HG02610 (cell line): ENCODE data around the gene CACNA1G.

ENCODE experiments used
- ATAC-seq: cut with Tn5 transposase; IDR thresholded peaks from one replicate; pipeline ENCODE4 v1.9.1; 2021; ENCODE audit warnings: mild to moderate bottlenecking, moderate library complexity; ENCODE audit not compliant: unreplicated experiment

Gene CACNA1G

DNA sequence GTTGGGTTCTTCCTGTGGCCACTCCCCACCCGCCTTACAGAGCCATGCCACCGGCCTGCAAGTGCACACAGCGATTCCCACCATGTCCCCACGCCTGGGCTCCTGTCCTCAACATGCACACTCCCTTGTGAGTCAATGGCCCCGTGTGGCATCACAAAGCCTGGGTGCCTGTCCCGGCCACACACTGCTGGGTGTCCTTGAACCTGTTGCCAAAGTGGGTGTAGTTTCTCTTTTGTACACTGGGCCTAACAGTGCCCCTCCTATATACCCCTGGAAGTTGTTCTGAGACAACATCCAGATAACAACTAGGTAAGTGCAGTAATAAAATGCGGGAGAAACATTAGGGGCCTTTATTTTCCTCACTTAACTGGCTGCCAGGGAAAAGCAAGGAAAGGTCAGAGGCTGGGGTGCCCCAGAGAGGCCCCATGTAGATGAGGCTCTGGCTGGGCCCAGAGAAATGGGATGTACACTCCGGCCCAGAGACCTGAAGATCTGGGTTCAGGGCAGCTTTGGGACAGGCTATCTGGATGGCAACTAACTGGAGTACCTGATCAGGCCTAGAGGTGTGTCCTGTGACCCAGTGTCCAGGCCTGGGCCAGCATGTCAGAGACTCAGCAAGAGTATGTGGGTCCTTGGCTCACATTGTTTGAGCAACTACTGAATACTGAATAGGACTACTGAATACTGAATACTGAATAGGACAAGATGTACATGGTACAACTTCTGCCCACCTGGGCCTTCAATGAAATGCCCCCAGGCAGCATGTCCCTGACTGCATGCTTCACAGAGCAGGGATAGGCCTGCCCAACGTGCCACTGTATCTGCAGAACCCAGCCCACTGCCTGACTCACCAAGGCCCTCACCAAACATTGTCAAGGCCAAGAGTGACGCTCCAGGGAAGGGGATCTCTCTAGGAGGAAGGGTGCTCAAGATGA is 82.5 kb downstream of the CACNA1G start:
- ATAC-seq = no peak

DNA sequence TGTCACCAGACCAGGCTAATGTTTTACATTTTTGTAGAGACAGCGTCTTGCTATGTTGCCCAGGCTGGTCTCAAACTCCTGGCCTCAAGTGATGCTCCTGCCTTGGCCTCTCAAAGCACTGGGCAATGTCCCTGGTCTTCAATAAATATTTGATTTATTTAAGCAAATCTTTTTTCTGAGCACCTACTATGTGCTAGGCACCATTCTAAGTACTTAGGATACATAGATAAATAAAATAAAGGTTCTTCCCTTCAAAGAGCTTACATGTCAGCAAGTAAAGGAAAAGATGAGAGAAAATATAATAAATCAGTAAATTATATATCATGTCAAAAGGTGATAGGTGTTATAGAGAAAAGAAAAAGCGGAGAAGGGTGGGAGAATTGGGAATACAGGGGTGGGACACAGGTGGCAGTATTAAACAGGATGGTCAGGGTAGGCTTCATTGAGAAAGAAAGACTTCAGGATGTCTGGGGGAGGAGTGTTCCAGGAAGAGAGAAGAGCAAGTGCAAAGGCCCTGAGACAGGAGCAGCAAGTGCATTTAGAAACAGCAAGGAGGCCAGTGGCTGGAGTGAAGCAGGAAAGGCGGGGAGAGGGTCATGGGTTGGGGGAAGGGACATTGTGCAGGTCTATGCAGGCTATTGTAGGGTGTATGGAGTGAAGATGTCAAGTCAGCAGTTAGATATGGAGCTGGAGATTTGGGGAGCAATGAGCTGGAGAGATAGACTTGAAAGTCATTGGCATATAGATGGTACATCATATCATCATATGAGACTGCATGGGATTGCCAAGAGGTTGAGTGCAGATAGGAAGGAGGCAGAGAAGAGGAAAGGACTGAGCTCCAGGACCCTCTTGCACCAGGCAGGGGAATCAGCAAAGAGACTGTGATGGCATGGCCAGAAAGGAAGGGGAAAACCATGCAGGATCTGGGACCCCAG is 85.5 kb downstream of the CACNA1G start:
- ATAC-seq = no peak

DNA sequence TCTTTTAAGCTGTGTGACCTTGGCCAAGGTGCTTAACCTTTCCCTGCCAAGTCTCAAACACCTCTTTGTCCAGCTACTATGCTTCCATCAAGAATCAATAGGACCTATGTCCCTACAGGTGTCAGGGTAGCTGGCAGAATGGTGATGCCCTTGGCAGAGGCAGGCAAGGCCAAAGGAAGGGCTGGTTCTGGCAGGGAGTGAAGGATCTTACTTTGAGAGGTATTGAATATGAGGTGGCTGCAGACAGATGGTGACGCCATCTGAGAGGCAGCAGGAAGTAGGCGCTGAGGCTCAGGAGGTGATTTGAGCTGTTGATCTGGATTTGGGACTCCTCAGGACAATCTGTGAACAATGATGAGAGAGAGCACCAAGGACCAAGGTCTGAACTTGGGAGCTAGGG is 86.7 kb downstream of the CACNA1G start:
- no peak for ATAC-seq

DNA sequence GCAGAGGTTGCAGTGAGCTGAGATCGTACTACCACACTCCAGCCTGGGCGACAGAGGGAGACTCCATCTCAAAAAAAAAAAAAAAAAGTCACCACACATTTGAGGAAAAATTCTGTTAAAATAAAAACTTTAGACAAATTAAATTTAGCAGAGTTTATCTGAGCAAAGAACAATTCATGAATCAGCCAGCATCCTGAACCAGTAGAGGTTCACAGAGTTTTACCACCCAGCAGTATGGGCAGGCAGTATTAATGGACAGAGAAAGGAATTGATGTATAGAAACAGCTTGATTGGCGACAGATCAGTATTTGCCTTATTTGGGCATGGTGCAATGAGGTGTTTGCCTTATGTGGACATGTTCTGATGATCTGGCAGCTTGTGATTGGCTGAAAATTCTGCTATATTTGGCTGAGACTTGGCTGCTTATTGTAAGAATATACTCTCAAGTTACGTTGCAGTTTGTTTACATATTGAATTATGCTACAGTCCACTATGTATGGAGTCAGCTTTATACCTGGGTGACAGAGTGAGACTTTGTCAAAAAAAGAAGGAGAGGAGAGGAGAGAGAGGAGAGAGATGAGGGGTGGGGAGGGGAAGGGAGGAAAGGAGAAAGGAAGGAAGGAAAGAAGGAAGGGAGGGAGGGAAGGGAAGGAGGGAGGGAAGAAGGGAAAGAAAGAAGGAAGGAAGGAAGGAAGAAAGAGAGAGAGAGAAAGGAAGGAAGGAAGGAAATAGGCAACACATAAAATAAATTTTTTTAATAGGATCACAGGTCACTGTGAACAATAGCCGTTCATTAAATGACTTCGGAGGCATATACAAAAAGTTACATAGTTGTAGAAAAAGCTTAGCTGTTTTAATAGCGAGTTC is 88.8 kb downstream of the CACNA1G start:
- ATAC-seq = no peak

DNA sequence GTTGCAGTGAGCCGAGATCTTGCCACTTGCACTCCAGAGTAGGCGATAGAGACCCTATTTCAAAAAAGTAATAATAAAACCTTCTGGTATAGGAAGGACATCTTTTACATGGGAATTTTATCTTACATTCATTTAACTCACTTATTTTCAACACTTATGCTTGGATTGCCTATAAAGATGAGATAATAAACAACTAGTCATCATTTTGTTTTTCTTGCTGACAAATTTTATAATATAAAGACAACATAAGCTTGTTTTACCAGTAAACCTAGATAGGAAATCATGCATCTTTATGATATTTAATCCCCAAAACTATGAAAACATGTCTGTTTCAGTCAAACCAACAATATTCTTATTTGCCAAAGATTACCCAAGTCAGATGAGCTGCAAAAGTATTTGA is 91.1 kb downstream of the CACNA1G start:
- no peak for ATAC-seq

DNA sequence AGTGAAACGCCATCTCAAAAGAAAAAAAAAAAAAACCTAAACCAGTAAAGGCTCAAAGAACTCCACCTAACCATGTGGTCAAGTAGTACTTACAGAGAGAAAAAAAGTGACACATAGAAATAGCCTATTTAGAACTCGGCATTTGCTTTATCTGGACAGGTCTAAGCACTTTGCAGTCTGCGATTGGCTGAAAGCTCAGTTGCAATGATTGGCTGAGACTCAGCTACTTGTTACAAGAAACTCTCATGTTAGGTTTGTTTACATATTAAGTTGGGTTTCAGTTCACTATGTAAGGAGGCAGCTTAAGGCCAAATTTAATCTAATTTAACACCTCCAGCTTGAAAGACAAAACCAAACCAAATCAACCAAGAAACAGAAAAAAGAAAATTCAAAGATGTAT is 93.2 kb downstream of the CACNA1G start:
- ATAC-seq = no peak

DNA sequence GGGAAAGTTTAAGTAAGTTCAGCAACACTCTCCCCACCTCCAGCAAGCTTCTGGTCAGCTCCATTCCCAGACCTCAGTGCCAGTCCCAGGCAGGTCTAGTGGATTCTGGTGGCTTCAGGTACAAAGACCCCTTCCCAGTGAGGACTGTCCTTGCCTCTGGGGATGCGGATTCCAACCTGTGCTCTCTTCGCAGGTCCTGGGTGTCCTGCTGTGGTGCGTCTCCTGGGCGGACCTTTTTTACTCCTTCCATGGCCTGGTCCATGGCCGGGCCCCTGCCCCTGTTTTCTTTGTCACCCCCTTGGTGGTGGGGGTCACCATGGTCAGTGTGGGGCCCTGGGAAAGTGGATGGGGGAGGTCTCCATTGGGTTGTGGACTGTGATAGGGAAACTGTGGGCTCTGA is 96.0 kb downstream of the CACNA1G start:
- no peak for ATAC-seq

DNA sequence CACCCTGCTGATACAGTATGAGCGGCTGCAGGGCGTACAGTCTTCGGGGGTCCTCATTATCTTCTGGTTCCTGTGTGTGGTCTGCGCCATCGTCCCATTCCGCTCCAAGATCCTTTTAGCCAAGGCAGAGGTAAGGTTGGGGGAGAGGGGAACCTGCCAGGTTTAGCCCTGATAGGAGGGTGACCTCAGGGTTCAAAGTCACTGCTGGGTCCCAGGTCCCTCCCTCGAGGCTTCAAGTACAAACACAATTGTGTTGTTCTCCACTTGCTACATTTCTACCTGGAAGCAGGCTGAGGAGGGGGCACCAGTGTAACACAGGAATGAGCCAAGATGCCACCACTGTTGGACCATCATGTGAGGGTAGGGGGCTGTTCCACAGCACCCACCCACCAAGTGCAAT is 96.5 kb downstream of the CACNA1G start:
- no peak for ATAC-seq

DNA sequence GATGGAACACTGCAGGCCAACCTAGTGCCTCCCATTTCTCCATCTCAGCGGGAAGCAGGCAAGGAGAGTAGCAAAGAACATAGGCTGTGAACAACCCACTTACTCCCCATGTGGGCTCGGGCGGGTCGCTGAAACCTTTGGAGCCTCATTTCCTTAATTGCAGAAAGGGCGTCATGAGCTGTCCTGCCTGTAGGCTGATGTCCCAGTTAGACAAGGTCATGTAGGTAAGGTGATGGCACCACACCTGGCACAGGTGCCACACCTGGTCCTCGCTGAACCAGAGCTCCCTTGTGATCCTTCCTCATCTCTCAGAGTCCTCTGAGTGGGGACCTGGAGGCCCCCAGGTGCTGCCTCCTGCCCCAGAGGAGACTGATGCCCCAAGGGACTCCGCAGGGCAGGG is 97.1 kb downstream of the CACNA1G start:
- no peak for ATAC-seq

DNA sequence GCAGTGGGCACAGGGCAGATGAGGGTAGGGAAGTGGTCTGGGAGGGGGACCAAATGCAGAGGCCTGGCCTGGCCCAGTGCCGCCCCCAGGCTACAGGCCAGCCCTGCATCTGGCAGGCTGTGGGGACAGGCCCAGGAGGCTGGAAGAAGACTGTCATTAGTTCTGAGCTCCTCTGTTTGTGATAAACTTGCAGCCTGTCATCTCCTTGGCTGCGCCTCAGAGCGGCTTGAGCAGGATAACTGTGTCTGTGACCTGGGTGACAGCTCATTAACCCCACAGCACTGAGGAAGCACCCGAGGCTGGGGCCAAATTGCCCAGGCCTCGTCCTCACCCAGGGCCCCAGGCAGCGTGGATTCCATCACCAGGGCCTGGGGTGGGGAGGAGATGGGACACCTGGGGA is 98.1 kb downstream of the CACNA1G start:
- ATAC-seq = no peak

DNA sequence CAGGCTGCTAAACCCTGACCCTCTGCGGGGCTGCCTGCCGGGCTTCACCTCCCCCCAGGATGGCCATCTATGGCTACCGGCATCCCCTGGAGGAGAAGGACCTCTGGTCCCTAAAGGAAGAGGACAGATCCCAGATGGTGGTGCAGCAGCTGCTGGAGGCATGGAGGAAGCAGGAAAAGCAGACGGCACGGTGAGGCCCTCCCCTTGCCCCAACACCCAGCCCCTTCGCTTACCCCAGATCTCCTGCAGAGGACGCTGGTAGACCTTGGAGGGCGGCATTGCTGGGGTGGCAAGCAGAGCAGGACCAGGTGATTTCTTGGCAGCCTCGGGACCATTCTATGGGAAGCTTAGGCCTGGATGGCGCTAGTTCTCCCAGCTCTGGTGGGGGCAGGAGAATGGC is 98.7 kb downstream of the CACNA1G start:
- no peak for ATAC-seq

DNA sequence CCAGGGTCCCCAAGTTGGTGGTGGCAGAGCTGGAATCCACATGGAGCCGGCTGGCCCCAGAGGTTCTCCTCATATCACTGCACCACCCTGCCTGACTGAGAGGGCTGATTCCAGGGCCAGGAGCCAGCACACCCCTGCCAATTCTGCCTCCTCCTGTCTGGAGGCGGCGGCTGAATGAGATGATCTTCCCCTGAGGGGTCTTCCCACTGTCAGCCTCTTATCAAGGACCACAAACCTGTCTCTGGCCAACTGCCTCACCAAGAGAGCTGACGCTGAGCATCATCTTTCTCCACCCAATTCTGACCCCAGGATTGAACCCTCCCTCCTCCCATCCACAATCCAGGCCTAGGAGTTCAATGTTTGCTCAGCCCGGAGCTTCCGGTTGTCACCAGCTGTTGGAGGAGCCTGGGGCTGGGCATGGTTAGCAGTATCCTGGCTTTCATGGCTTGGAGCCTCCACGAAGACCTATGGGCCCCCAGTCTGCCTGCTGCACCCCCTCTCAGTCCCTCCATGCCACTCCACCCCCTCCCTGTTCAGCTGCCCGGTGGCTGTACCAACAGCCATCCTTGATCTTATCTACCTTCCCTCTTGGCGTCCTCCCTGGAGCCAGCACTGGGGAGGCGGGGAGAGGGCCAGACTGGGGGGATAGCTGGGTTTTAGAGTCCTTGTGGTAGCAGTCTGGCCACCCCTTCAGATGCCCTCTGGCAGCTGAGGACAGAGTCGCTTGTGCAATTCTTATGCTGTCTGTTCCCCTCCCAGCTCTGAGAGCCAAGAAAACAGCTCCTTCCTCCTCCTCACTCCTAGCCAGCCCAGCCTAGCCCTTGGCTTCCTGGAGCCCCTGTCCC is 99.7 kb downstream of the CACNA1G start:
- ATAC-seq = no peak

DNA sequence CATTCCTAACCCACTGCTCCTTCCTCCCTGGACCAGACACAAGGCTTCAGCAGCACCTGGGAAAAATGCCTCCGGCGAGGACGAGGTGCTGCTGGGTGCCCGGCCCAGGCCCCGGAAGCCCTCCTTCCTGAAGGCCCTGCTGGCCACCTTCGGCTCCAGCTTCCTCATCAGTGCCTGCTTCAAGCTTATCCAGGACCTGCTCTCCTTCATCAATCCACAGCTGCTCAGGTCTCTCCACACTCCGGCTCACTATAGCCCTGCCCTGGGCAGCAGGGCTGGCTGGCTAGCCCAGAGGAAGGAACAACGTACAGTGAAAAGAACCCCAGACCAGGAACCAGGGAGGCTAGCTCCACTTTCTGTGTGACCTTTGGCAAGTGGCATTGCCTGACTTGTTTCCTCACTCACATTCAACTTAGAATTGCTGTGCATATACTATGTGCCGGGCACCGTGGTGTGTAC is 100.4 kb downstream of the CACNA1G start:
- ATAC-seq = no peak

DNA sequence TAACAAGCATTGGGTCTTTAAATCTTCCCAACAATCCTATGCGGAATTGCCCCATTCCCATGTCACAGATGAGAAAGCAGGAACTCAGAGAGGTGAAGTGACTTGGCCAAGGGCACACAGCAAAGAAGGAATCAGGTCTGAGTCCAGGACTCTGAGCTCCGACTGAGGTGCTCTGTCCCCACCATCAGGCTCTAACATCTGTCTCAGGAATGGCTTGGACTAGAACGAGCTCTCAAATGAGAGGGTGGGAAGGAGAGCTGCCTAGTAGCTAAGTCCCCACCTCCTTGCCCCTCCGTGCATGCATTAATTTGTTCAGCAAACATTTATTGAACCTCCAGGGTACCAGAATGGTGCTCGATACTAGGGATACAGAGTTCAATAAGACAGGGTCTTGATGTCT is 100.8 kb downstream of the CACNA1G start:
- ATAC-seq = no peak

DNA sequence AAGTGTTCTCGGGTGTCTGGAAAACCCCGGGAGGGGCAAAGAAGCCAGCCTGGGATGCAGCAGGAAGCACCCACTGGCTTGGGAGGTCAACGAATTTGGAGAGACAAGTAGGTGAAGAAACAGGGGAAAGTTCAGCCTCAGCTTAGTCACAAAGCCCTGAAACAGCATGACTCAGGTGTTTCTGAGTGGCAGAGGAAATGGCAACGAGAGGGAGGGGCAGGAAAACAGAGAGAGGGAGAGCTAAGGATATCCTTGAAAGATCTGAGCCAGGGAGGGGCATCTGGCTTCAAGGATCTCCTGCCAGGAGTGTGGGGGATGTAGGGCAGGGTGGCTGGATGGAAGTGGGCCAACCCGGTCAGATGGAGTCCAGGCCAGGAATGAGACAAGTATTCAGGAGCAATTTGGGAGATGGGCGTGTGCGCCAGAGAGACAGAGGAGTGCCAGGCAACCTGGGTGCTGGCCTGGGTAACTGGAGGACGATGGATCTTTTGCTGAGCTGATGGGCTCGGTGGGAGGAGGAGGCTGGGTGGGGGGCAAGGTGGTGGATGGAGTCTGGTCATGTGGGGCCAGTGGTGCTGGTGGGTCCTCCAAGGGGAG is 101.4 kb downstream of the CACNA1G start:
- no peak for ATAC-seq

DNA sequence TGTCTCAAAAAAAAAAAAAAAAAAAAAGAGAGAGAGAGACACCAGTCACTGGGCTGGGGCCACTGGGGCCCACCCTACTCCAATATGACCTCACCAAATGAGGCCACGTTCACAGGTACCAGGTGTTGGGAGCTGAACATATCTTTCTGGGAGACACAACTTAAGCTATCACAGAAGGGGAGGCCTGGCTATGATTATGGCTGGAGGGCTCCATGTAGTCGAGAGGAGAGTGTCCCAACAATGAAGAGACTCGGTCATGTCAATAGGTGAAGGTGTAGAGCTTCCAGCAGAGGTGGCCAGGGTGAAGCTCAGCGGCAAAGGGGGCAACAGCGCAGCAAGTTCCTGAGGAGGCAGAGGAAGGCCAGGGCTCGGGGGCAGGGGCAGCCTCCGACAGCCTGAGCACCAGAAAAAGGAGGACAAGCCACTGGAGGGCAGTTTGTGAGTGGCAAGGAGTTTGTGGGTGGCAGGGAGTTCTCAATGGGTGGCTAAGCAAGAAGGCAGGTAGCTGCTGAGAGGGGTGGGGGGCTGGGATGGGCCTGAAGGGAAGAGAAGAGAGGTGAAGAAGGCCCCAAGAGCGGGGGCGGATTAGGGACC is 102.2 kb downstream of the CACNA1G start:
- no peak for ATAC-seq

DNA sequence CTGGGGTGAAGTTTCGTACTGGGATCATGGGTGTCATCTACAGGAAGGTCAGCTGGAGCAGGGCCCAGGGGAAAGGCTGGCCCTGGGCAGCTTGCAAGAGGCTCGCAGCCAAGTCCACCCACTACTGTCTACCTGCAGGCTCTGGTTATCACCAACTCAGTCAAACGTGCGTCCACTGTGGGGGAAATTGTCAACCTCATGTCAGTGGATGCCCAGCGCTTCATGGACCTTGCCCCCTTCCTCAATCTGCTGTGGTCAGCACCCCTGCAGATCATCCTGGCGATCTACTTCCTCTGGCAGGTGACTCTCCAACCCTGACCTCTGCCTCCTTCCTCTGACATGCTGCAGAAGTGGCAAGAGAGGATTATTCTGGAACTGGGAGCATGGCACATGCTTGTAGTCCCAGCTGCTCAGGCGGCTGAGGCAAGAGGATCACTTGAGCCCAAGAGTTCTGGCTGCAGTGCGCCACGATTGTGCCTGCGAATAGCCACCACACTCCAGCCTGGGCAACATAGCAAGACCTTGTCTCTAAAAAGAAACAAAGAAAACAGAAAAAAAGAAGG is 103.4 kb downstream of the CACNA1G start:
- ATAC-seq = no peak

DNA sequence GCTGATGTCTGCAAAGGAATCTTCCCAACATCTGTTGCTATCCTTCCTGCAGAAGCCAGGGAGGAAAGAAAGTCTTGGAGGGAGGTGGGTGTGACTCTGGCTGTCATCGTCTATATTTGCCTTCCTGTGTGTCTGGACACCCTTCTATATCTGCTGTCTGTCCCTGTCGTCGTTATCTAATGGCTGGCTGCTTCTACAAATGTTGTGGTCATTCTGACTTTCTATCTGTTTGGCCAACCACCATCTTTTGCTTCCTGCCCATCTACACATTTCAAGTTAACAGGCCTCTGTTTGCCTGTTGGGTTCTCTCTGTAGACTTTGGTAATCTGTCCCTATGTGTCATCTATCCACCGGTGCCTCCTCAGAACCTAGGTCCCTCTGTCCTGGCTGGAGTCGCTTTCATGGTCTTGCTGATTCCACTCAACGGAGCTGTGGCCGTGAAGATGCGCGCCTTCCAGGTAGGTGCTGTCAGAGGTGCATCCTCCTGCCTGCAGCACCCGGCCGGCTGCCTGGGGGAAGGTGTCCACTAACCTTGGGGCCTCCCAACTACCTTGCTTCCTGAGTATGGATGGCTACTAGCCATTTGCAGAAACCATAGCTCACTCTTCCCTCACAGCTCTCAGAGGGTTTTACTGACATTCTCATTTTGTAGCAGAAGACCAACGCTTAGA is 104.4 kb downstream of the CACNA1G start:
- no peak for ATAC-seq
